ENCODE data around the gene UVRAG. TPM values are rescaled to one million over a fixed set of nuclear protein-coding genes. Genes with fewer than 3 reads are reported as not detected.
A peak's percentile ranks its signal among the peaks of the same experiment; 100 is the strongest.

Gene UVRAG
- total and polyA plus RNA-seq, 4 donors: 8.7 to 53.2 (median 18.3) TPM

GRCh38 chr11:75770102-75770501 lies 44.9 kb upstream of the UVRAG start:
- ATAC-seq (ENCODE audit: insufficient read depth, low FRiP score) (no peak), DNase-seq (no peak)
- Histone ChIP-seq H3K9me3 (ENCODE audit: control insufficient read depth in 4 of 4, insufficient read depth in 3 of 4, low read length in 3 of 4) (no peaks in the 10 kb centered on the region), H3K9ac (ENCODE audit: insufficient read depth in 1 of 2, low read length in 2 of 2) (no peak overlapping the region), H3K36me3 (ENCODE audit: control insufficient read depth in 4 of 4, insufficient read depth in 4 of 4, low read length in 4 of 4) (no peaks in the 10 kb centered on the region), H3K27ac (ENCODE audit: low read depth in 1 of 2, low read length in 1 of 2) (no peak overlapping the region), H3K4me1 (ENCODE audit: control insufficient read depth in 5 of 5, insufficient read depth in 5 of 5, low read length in 5 of 5) (peaks cover 0 to 18% (median 4%) of the 10 kb centered on the region in 5 donors), H3K27me3 (ENCODE audit: control insufficient read depth in 3 of 3, insufficient read depth in 3 of 3, low read length in 2 of 3) (peaks cover 0 to 23% (median 17%) of the 10 kb centered on the region in 3 donors), H3K4me3 (no peak overlapping the region)
- WGBS, 2 donors: 71 to 74% methylated on average over 5 of the region's 5 CpGs
- no peak for TF ChIP-seq CTCF (IDR thresholded peaks at IDR 0.05; ENCODE audit: control extremely low read depth, extremely low read depth)

- H3K4me3 ChIP-seq: no peak overlapping the region
- H3K9ac ChIP-seq (ENCODE audit: insufficient read depth in 1 of 2, low read length in 2 of 2): no peak overlapping the region
- DNase-seq (no peak), ATAC-seq (ENCODE audit: insufficient read depth, low FRiP score) (peak; percentile 73)
- no peaks in the 10 kb centered on the region for H3K9me3 ChIP-seq (ENCODE audit: control insufficient read depth in 4 of 4, insufficient read depth in 3 of 4, low read length in 3 of 4)
- H3K36me3 ChIP-seq (ENCODE audit: control insufficient read depth in 4 of 4, insufficient read depth in 4 of 4, low read length in 4 of 4): no peaks in the 10 kb centered on the region
- H3K27me3 ChIP-seq (ENCODE audit: control insufficient read depth in 3 of 3, insufficient read depth in 3 of 3, low read length in 2 of 3): peaks cover 0 to 23% (median 17%) of the 10 kb centered on the region in 3 donors
- 66% methylated on average over 6 of the region's 6 CpGs for WGBS, 2 donors
- H3K4me1 ChIP-seq (ENCODE audit: control insufficient read depth in 5 of 5, insufficient read depth in 5 of 5, low read length in 5 of 5): peaks cover 0 to 18% (median 4%) of the 10 kb centered on the region in 5 donors
- TF ChIP-seq CTCF (IDR thresholded peaks at IDR 0.05; ENCODE audit: control extremely low read depth, extremely low read depth): no peak
- no peak overlapping the region for H3K27ac ChIP-seq (ENCODE audit: low read depth in 1 of 2, low read length in 1 of 2)
Measured at GRCh38 chr11:75771646-75772410, 43.2 kb upstream of the UVRAG start.

GRCh38 chr11:75773595-75774353 lies 41.2 kb upstream of the UVRAG start:
- Histone ChIP-seq H3K36me3 (ENCODE audit: control insufficient read depth in 4 of 4, insufficient read depth in 4 of 4, low read length in 4 of 4) (no peaks in the 10 kb centered on the region), H3K27me3 (ENCODE audit: control insufficient read depth in 3 of 3, insufficient read depth in 3 of 3, low read length in 2 of 3) (peaks cover 0 to 15% (median 12%) of the 10 kb centered on the region in 3 donors), H3K9ac (ENCODE audit: insufficient read depth in 1 of 2, low read length in 2 of 2) (no peak overlapping the region), H3K27ac (ENCODE audit: low read depth in 1 of 2, low read length in 1 of 2) (peak overlapping the region in 1 of 2 donors; percentile 64), H3K4me3 (no peak overlapping the region), H3K9me3 (ENCODE audit: control insufficient read depth in 4 of 4, insufficient read depth in 3 of 4, low read length in 3 of 4) (no peaks in the 10 kb centered on the region), H3K4me1 (ENCODE audit: control insufficient read depth in 5 of 5, insufficient read depth in 5 of 5, low read length in 5 of 5) (peaks cover 0 to 10% (median 0%) of the 10 kb centered on the region in 5 donors)
- TF ChIP-seq CTCF (IDR thresholded peaks at IDR 0.05; ENCODE audit: control extremely low read depth, extremely low read depth): no peak
- ATAC-seq (ENCODE audit: insufficient read depth, low FRiP score) (no peak), DNase-seq (no peak)
- WGBS, 2 donors: 54 to 65% methylated on average over 5 of the region's 5 CpGs

Measured in lung (tissue), 12 donors.